Fibroblast of lung (primary cell): ENCODE results near the gene STX1A.

Source experiments
- CTCF ChIP-seq, 2 donors: IDR thresholded peaks in 1 of 2; conservative IDR thresholded peaks in 1 of 2; 1 replicate in 1 of 2; 2 replicates in 1 of 2; pipeline ENCODE4 v1.5.1; 2011 to 2012; ENCODE audit warnings: low read length in 2 of 2, control low read depth in 1 of 2, inconsistent platforms in 1 of 2, low read depth in 1 of 2, mild to moderate bottlenecking in 1 of 2
- EZH2 ChIP-seq: IDR thresholded peaks from 2 replicates; pipeline ENCODE4 v1.5.1; 2012; ENCODE audit warnings: low read length, control low read depth, mild to moderate bottlenecking; ENCODE audit errors: missing control alignments

- TF ChIP-seq EZH2: no peak
- no peak for TF ChIP-seq CTCF (conservative IDR thresholded peaks at IDR 0.05 in 1 of 2, IDR thresholded peaks at IDR 0.05 in 1 of 2; ENCODE audit: low read depth in 1 of 2, low read length in 2 of 2)
Measured at GRCh38 chr7:73737491-73738219, 18.2 kb upstream of the STX1A start.
